GM12878 (cell line): ENCODE data around the gene STAT4. TPM values are rescaled to one million over a fixed set of nuclear protein-coding genes. Genes with fewer than 3 reads are reported as not detected.
A peak's percentile ranks its signal among the peaks of the same experiment; 100 is the strongest.

Source experiments
- BCL11A ChIP-seq: IDR thresholded peaks from 2 replicates; pipeline ENCODE4 v1.6.1; 2011; ENCODE audit warnings: low read depth, low read length
- BHLHE40 ChIP-seq, 2 experiments: fragments of 450-650 bp in 1 of 2; IDR thresholded peaks; 2 replicates each; pipeline ENCODE4 v1.6.1; 2011 to 2017; ENCODE audit warnings: low read depth in 2 of 2, borderline replicate concordance in 1 of 2, improper control_type of control experiment in 1 of 2, low read length in 1 of 2, mild to moderate bottlenecking in 1 of 2
- BRCA1 ChIP-seq: IDR thresholded peaks from 2 replicates; pipeline ENCODE4 v1.6.1; 2011; ENCODE audit warnings: low read depth, low read length, improper control_type of control experiment
- CHD1 ChIP-seq: IDR thresholded peaks from 2 replicates; pipeline ENCODE4 v1.6.1; 2012; ENCODE audit warnings: low read depth, low read length, improper control_type of control experiment
- FOXK2 ChIP-seq: fragments of 450-650 bp; IDR thresholded peaks from 2 replicates; pipeline ENCODE4 v1.6.1; 2017; ENCODE audit warnings: mild to moderate bottlenecking, moderate library complexity
- IKZF2 ChIP-seq, 2 experiments: fragments of 450-650 bp; IDR thresholded peaks; 2 replicates each; pipeline ENCODE4 v1.6.1; 2017; ENCODE audit warnings: mild to moderate bottlenecking in 2 of 2, moderate library complexity in 2 of 2
- LARP7 ChIP-seq: fragments of 450-650 bp; IDR thresholded peaks from 2 replicates; pipeline ENCODE4 v1.6.1; 2017; ENCODE audit warnings: mild to moderate bottlenecking
- PBX3 ChIP-seq: IDR thresholded peaks from 2 replicates; pipeline ENCODE4 v1.6.1; 2011; ENCODE audit warnings: mild to moderate bottlenecking, low read depth, low read length, moderate library complexity; ENCODE audit not compliant: insufficient replicate concordance
- RUNX3 ChIP-seq: IDR thresholded peaks from 2 replicates; pipeline ENCODE4 v1.6.1; 2012; ENCODE audit warnings: low read length, inconsistent platforms
- TBL1XR1 ChIP-seq: IDR thresholded peaks from 2 replicates; pipeline ENCODE4 v1.6.1; 2012; ENCODE audit warnings: low read depth, low read length, improper control_type of control experiment
- ZNF592 ChIP-seq: fragments of 450-650 bp; IDR thresholded peaks from 2 replicates; pipeline ENCODE4 v1.6.1; 2017; ENCODE audit warnings: mild to moderate bottlenecking, moderate library complexity
- polyA plus RNA-seq, 11 experiments: library from polyadenylated mRNA; depleted of rRNA in 4 of 11; unstranded in 6 of 11; stranded (reverse) in 5 of 11; fragments of >200 nt; fragmentation: Nextera tagmentation in 4 of 11; fragmentation: Illumina TruSeq in 1 of 11; extraction: Ambion mirVana in 4 of 11; extraction: Trizol in 1 of 11; gene quantifications; 1 replicate in 1 of 11; 2 replicates in 10 of 11; pipeline versions ENCODE4 v1.2.1 to v1.2.3, GENCODE V29; 2011 to 2016; ENCODE audit warnings: inconsistent platforms in 2 of 11, missing spikeins in 2 of 11, low read depth in 1 of 11
- total RNA-seq, 4 experiments: library from RNA; depleted of rRNA in 3 of 4; stranded (reverse); fragments of >200 nt in 3 of 4; fragmentation: Illumina TruSeq in 1 of 4; extraction: Trizol in 1 of 4; gene quantifications; 2 replicates each; pipeline versions ENCODE4 v1.2.1 to v1.2.3, GENCODE V29; 2013 to 2021
- TF ChIP-seq, protein P1 (sequence below): fragments of 150-350 bp; IDR thresholded peaks from 2 replicates; pipeline ENCODE4 v1.6.1; 2016; ENCODE audit warnings: low read depth, low read length
- TF ChIP-seq, protein P2 (sequence below): IDR thresholded peaks from 2 replicates; pipeline ENCODE4 v1.6.1; 2012; ENCODE audit warnings: mild to moderate bottlenecking, low read depth, low read length
- TF ChIP-seq, protein P3 (sequence below): IDR thresholded peaks from 2 replicates; pipeline ENCODE4 v1.6.1; 2011; ENCODE audit warnings: borderline replicate concordance, low read depth, mild to moderate bottlenecking, moderate library complexity, mixed read lengths, low read length; ENCODE audit not compliant: insufficient read depth; ENCODE audit errors: extremely low read length

STAT4 gene
- total and polyA plus RNA-seq, 10 of the 15 experiments (the other 5 are each of a cell fraction or from before 2014, with no cell fraction given): 3.1 to 9.3 (median 7.1) TPM

DNA sequence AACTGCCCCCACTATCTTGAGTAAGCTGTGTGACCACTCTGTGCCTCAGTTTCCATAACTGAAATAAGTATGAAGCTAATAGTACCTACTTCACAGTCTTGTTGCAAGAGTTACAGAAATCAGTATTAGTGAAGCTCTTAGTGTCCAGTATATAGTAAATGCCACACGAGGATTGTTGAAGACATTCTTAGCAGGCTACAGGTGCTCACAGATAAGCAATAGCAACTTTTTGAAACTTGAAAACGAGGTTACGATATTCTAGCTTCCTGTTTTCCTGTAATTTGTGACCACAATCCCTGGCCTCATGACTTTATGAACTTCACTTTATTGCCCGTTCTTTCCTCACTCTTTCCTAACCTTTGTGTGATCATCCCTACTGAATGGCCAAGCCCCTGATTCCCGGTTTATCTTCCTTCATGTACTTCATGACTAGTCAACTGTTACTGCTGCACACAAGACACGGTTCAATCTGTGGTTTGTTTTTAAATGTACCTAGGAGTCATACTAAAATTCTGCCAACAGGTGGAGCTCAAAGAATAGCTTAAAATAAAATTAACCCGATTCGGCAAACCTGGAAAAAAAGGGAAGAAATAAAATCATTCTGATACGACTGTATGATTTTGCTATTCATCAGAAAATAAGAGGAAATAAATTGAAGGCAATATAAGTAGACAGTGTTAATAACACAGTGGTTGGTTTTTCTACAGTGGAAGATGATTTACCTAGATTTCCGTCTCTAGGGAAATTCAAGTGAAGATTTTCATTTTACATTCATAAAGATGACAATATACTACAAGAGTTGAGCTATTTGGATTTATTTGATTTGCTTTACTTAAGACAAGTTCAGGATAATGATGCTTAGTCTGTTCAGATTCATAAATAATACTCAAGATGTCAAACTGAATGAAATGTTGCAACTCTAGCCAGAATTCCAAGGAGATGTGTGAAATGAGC is 98.7 kb downstream of the STAT4 start (continued):
- TF ChIP-seq, protein P1, sequence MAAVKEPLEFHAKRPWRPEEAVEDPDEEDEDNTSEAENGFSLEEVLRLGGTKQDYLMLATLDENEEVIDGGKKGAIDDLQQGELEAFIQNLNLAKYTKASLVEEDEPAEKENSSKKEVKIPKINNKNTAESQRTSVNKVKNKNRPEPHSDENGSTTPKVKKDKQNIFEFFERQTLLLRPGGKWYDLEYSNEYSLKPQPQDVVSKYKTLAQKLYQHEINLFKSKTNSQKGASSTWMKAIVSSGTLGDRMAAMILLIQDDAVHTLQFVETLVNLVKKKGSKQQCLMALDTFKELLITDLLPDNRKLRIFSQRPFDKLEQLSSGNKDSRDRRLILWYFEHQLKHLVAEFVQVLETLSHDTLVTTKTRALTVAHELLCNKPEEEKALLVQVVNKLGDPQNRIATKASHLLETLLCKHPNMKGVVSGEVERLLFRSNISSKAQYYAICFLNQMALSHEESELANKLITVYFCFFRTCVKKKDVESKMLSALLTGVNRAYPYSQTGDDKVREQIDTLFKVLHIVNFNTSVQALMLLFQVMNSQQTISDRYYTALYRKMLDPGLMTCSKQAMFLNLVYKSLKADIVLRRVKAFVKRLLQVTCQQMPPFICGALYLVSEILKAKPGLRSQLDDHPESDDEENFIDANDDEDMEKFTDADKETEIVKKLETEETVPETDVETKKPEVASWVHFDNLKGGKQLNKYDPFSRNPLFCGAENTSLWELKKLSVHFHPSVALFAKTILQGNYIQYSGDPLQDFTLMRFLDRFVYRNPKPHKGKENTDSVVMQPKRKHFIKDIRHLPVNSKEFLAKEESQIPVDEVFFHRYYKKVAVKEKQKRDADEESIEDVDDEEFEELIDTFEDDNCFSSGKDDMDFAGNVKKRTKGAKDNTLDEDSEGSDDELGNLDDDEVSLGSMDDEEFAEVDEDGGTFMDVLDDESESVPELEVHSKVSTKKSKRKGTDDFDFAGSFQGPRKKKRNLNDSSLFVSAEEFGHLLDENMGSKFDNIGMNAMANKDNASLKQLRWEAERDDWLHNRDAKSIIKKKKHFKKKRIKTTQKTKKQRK: no peak
- TF ChIP-seq RUNX3 (peak; percentile 70), ZNF592 (0 out of 2 replicates have a peak, but pooled peaks have one; percentile 43), FOXK2 (no peak), TBL1XR1 (no peak), IKZF2 (IDR thresholded peaks at IDR 0.05) (peak; percentile 44 to 55), BCL11A (no peak), LARP7 (no peak), BRCA1 (no peak), PBX3 (no peak), BHLHE40 (IDR thresholded peaks at IDR 0.05; ENCODE audit: borderline replicate concordance in 1 of 2, low read depth in 2 of 2, low read length in 1 of 2) (no peak), CHD1 (no peak)
- TF ChIP-seq, protein P2, sequence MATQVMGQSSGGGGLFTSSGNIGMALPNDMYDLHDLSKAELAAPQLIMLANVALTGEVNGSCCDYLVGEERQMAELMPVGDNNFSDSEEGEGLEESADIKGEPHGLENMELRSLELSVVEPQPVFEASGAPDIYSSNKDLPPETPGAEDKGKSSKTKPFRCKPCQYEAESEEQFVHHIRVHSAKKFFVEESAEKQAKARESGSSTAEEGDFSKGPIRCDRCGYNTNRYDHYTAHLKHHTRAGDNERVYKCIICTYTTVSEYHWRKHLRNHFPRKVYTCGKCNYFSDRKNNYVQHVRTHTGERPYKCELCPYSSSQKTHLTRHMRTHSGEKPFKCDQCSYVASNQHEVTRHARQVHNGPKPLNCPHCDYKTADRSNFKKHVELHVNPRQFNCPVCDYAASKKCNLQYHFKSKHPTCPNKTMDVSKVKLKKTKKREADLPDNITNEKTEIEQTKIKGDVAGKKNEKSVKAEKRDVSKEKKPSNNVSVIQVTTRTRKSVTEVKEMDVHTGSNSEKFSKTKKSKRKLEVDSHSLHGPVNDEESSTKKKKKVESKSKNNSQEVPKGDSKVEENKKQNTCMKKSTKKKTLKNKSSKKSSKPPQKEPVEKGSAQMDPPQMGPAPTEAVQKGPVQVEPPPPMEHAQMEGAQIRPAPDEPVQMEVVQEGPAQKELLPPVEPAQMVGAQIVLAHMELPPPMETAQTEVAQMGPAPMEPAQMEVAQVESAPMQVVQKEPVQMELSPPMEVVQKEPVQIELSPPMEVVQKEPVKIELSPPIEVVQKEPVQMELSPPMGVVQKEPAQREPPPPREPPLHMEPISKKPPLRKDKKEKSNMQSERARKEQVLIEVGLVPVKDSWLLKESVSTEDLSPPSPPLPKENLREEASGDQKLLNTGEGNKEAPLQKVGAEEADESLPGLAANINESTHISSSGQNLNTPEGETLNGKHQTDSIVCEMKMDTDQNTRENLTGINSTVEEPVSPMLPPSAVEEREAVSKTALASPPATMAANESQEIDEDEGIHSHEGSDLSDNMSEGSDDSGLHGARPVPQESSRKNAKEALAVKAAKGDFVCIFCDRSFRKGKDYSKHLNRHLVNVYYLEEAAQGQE: no peak
- TF ChIP-seq, protein P3, sequence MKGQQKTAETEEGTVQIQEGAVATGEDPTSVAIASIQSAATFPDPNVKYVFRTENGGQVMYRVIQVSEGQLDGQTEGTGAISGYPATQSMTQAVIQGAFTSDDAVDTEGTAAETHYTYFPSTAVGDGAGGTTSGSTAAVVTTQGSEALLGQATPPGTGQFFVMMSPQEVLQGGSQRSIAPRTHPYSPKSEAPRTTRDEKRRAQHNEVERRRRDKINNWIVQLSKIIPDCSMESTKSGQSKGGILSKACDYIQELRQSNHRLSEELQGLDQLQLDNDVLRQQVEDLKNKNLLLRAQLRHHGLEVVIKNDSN: no peak
